ENCODE results near the gene SNX10. TPM values are rescaled to one million over a fixed set of nuclear protein-coding genes. Genes with fewer than 3 reads are reported as not detected.

SNX10 gene
- total RNA-seq, 2 donors from 2014 or later: 0.96 to 3.3 TPM

DNA sequence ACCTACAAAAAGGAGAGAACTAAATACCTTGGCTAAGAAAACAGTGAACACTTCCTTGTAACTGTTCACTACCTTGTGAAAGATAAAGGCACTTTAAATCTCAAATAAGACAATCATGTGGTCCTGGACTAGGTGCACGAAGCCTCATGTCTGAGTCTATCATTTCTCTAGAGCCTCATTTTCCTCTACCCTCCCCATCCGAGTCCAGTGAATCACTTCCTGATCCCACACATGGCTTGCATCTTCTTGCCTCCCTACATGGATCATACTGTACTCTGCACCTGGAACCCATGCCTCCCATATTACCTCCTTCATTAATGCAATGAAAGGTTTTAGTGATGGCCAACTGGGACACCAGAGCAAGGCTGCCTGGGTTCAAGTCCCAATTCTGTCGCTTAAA lies 34.5 kb downstream of the SNX10 start:
- DNase-seq (ENCODE audit: low spot score): no peak
- no peak for TF ChIP-seq CTCF (IDR thresholded peaks at IDR 0.05)

GRCh38 chr7:26328498-26329390 lies 37.1 kb downstream of the SNX10 start:
- no peaks in the 10 kb centered on the region for H3K36me3 ChIP-seq
- no peak for DNase-seq (ENCODE audit: low spot score)
- no peaks in the 10 kb centered on the region for H3K27me3 ChIP-seq

More for the DNA sequence above, 34.5 kb downstream of the SNX10 start:
- Histone ChIP-seq H3K27me3 (no peaks in the 10 kb centered on the region), H3K4me1 (no peaks in the 10 kb centered on the region), H3K4me3 (no peak overlapping the region), H3K27ac (no peak overlapping the region), H3K9me3 (no peaks in the 10 kb centered on the region), H3K36me3 (no peaks in the 10 kb centered on the region)

GRCh38 chr7:26329520-26330255 lies 38.0 kb downstream of the SNX10 start:
- Histone ChIP-seq H3K36me3 (no peaks in the 10 kb centered on the region), H3K27ac (no peak overlapping the region), H3K9me3 (no peaks in the 10 kb centered on the region), H3K4me3 (no peak overlapping the region), H3K4me1 (no peaks in the 10 kb centered on the region), H3K27me3 (no peaks in the 10 kb centered on the region)
- peak; percentile 64 for DNase-seq (ENCODE audit: low spot score)
- no peak for TF ChIP-seq CTCF (IDR thresholded peaks at IDR 0.05)

More at GRCh38 chr7:26328498-26329390, 37.1 kb downstream of the SNX10 start:
- H3K27ac ChIP-seq: no peak overlapping the region
- no peaks in the 10 kb centered on the region for H3K4me1 ChIP-seq
- TF ChIP-seq CTCF (IDR thresholded peaks at IDR 0.05): no peak
- no peak overlapping the region for H3K4me3 ChIP-seq
- no peaks in the 10 kb centered on the region for H3K9me3 ChIP-seq

DNA sequence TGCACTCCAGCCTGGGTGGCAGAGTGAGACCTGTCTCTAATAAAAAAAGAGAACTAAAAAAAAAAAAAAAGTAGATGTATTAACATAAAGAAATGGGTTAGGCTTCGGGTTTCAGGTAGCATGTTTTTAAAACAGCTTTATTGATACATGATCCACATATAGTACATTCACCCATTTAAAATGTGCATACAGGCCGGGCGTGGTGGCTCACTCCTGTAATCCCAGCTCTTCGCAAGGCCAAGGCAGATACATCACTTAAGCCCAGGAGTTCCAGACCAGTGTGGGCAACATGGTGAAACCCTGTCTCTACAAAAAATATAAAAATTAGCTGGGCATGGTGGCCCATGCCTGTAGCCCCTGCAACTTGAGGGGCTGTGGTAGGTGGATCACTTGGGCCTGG lies 39.5 kb downstream of the SNX10 start:
- no peak for TF ChIP-seq CTCF (IDR thresholded peaks at IDR 0.05)

DNA sequence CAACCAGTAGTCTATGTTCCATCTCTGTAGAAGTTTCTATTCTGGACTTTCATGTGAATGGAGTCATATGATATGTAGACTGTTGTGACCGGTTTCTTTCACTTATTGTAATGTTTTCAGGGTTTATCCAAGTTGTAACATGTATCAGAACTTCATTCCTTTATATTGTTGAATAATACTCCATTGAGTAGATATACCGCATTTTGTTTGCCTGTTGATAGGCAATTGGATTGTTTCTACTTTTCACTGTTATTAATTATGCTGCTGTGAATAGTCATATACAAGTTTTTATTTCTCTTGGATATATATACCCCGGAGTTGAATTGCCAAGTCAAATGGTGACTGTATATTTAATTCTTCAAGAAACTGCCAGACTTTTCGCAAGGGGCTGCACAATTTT lies 40.1 kb downstream of the SNX10 start:
- no peak for DNase-seq (ENCODE audit: low spot score)
- no peaks in the 10 kb centered on the region for H3K36me3 ChIP-seq
- no peaks in the 10 kb centered on the region for H3K27me3 ChIP-seq
- no peak overlapping the region for H3K4me3 ChIP-seq
- H3K4me1 ChIP-seq: no peaks in the 10 kb centered on the region
- no peaks in the 10 kb centered on the region for H3K9me3 ChIP-seq
- no peak overlapping the region for H3K27ac ChIP-seq
- no peak for TF ChIP-seq CTCF (IDR thresholded peaks at IDR 0.05)

More for the DNA sequence above, 39.5 kb downstream of the SNX10 start:
- no peaks in the 10 kb centered on the region for H3K4me1 ChIP-seq
- H3K36me3 ChIP-seq: no peaks in the 10 kb centered on the region
- DNase-seq (ENCODE audit: low spot score): no peak
- no peak overlapping the region for H3K4me3 ChIP-seq
- no peaks in the 10 kb centered on the region for H3K9me3 ChIP-seq
- H3K27ac ChIP-seq: no peak overlapping the region
- no peaks in the 10 kb centered on the region for H3K27me3 ChIP-seq

Data from right atrium auricular region (tissue), 2 donors.